ENCODE measurements around the gene TRAF3IP1. TPM values are rescaled to one million over a fixed set of nuclear protein-coding genes. Genes with fewer than 3 reads are reported as not detected.
"Not testable (repeated sequence)": the region's sequence is repeated elsewhere in the genome, so short reads cannot be mapped to it uniquely, and the experiment has no call there.

Gene TRAF3IP1
- polyA plus RNA-seq, 1 donor, result 6.1 TPM

GRCh38 chr2:238380785-238381184, 60.5 kb downstream of the TRAF3IP1 start:
- no peak for DNase-seq (ENCODE audit: low read depth)

- no peak for DNase-seq (ENCODE audit: low read depth)
These were observed 61.2 kb downstream of the TRAF3IP1 start for GRCh38 chr2:238381341-238382115.

DNA sequence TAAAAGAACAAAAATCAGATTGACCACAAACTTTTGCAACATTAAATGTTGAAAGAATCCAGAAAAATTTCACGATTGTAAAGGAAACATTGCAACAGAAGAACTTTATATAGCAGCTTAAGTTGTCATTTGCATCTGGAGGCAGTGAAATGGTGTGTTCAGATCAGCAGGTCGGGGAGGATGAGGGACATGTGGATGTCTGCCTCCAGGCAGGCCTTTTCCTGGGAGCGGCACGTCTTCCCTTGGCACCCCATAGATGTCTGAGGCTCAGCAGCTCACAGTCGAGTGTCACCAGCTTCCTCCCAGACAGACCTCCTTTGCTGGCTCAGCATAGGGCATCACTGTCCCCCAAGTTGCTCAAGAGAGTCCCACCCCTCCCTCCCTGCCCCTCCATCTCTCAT, 62.1 kb downstream of the TRAF3IP1 start:
- no peak for DNase-seq (ENCODE audit: low read depth)

- DNase-seq (ENCODE audit: low read depth), result no peak
These were observed 62.8 kb downstream of the TRAF3IP1 start for GRCh38 chr2:238383135-238383534.

- no peak for DNase-seq (ENCODE audit: low read depth)
These were observed 63.5 kb downstream of the TRAF3IP1 start for GRCh38 chr2:238383743-238384380.

DNA sequence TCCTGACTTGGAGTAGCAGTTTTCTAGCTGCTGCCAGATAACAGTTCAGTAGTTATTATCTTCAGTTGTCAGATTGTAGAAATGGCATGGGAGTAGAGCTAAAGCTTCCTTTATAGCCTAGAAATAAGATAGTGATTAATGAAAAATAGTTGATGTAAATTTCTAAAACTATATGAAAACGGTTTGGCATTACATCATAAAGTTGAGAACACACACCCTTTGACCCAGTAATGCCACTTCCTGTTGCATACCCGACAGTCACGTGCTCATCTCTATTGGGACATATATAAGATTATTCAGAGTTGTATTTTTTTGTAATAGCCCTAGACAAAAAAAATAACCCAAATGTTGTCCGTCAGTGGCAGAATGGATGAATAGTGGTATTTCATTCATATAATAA, 67.0 kb downstream of the TRAF3IP1 start:
- DNase-seq (ENCODE audit: low read depth), result no peak

- no peak for DNase-seq (ENCODE audit: low read depth)
These were observed 68.5 kb downstream of the TRAF3IP1 start for GRCh38 chr2:238388794-238389193.

DNA sequence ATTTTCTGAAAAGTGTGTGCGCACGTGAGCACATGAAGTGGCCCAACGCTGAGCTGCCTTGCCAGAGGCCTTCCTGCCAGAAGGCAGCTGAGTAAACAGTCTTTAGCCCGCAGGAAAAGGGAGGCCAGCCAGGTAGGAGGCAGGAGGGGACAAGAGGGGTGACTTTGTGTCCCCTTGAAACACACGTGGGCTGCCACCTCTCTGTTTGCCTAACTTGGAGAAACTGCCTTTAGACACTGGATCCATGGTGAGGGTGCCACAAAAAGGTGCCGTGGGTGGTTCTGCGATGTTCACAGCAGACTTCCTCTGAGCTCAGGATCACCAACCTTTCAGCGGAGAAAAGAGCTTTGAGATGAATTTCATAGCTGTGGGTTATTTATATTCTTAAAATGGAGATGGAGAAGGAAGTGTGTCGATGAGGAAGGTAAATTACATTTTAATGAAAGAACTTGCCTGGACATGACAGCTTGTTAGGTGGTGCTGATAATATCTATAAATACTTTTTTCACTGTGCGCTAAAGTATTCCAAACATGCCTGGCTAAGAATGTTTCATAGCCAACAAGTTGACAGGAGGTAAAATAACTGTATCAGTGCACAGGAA, 69.8 kb downstream of the TRAF3IP1 start:
- no peak for DNase-seq (ENCODE audit: low read depth)

DNA sequence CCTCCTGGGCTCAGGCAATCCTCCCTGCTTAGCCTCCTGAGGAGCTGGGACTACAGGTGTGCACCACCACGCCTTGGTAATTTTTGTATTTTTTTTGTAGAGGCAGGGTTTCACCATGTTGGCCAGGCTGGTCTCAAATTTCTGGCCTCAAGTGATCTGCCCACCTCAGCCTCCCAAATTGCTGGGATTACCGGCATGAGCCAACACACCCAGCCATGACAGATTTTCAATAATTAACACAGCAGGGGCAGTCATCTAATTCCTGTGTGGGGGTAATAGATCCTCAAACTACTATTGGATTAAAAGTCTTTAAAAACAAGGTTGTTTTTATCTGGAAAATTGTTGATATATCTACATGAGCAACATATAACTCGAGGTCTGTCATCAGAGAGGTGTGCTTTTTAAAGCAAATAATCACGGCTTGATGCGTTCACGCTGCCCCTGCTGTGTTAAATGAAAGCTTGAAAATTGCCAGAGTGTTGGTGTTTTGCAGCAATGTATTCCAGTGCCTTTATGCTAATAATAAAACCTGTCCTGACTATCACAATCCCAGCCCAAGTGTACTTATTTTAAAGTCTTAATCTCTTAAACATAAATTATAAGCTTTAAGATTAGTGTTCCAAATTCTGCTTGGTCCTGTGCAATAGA, 70.8 kb downstream of the TRAF3IP1 start:
- no peak for DNase-seq (ENCODE audit: low read depth)

- DNase-seq (ENCODE audit: low read depth), result no peak
These were observed 76.3 kb downstream of the TRAF3IP1 start for GRCh38 chr2:238396663-238397062.

GRCh38 chr2:238397356-238397755, 77.0 kb downstream of the TRAF3IP1 start:
- no peak for DNase-seq (ENCODE audit: low read depth)

DNA sequence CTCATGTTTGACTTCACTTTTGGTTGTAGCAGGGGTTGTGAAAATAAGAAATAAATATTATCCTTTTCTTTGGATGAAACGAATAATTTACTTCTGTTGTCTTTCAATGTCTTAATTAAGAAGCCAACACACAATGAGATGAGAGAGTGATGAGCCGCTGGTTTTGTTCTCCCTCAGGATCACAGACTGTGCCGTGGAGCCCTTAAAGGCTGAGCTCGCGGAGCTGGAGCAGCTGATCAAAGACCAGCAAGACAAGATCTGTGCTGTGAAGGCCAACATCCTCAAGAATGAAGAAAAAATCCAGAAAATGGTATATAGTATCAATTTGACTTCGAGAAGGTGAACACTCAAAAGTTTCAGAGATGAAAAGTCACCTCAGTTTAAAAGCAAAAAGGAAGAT, 78.3 kb downstream of the TRAF3IP1 start:
- DNase-seq (ENCODE audit: low read depth), result no peak

- DNase-seq (ENCODE audit: low read depth), result no peak
These were observed 78.8 kb downstream of the TRAF3IP1 start for GRCh38 chr2:238399094-238399493.

- no peak for DNase-seq (ENCODE audit: low read depth)
These were observed 81.2 kb downstream of the TRAF3IP1 start for GRCh38 chr2:238401551-238401950.

- DNase-seq (ENCODE audit: low read depth), result no peak
These were observed 83.5 kb downstream of the TRAF3IP1 start for GRCh38 chr2:238403632-238404405.

DNA sequence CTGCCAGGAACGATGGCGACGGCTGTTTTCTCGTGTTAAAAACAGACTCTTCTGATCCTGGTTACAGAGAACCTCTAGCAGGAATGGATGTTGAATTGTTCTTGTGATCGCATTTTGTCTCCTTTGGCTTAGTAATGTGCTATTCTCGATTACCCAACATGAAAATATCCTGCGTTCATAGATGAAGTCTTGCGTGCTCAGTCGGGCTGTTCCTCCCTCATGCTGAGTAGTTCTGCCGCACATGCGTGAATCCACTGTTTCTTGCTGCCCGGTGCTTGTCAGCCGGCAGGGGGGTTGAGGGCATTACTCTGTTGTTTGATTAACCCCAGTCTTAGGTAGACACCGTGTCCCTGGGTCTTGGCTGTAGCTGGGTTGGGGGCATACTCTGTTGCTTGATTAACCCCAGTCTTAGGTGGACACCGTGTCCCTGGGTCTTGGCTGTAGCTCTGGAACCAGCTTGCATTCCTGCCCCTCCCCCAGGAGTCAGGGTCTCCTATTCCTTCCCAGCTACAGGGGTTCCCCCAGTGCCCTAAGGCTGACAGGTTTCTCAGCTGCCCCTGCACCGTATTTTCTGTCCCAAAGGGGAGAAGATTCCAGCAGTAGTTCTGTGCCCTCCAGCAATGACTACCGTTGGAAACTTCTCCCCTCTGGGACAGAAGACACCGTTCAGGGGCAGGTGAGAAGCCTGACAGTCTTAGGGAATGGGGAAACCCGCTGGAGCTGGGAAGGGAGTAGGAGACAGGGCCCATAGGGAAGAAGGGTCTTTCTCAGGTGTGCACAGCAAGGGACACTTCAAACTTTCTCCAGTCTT, 84.3 kb downstream of the TRAF3IP1 start:
- no peak for DNase-seq (ENCODE audit: low read depth)

DNA sequence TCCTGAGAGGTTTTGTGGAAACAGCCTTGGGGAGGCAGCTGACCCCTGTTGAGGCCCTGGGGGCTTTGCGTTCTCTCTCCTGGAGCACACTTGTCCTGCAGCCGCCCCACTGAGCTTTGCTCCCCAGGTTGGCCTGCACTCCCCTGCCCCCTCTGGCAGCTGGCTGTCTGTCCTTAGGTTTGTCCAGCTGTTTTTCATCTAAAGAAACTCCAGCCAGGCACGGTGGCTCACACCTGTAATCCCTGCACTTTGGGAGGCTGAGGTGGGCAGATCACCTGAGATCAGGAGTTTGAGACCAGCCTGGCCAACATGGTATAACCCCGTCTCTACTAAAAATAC, 84.9 kb downstream of the TRAF3IP1 start:
- DNase-seq (ENCODE audit: low read depth), result not testable (repeated sequence)

- DNase-seq (ENCODE audit: low read depth), result no peak
These were observed 86.1 kb downstream of the TRAF3IP1 start for GRCh38 chr2:238406221-238406997.

- DNase-seq (ENCODE audit: low read depth), result no peak
These were observed 86.6 kb downstream of the TRAF3IP1 start for GRCh38 chr2:238406998-238407285.

- DNase-seq (ENCODE audit: low read depth), result no peak
These were observed 87.2 kb downstream of the TRAF3IP1 start for GRCh38 chr2:238407566-238407965.
